ENCODE measurements around the gene S100P. TPM values are rescaled to one million over a fixed set of nuclear protein-coding genes. Genes with fewer than 3 reads are reported as not detected.

Gene S100P
- total and polyA plus RNA-seq, 2 of the 4 experiments (the other 2 are of a cell fraction), result not detected

- no peak overlapping the region for H2BK15ac ChIP-seq (ENCODE audit: low read depth, low read length)
- ChIA-PET POLR2A (ENCODE audit: unreplicated experiment) (no interaction called here), CTCF (no interaction called here)
- BruUV-seq (replicated peaks), result no TSS peak
- DNase-seq (peak; percentile 42), ATAC-seq (ENCODE audit: low read depth) (peak; percentile 36)
- H2BK5ac ChIP-seq (ENCODE audit: low read depth, low read length, poor library complexity, severe bottlenecking), result no peak overlapping the region
- 0 out of 2 replicates have a peak overlapping the region, but pooled peaks have one; percentile 22 for H3K4ac ChIP-seq (ENCODE audit: low read depth, low read length)
- no peak overlapping the region for H2BK120ac ChIP-seq (ENCODE audit: low read depth, low read length)
- H3K4me1 ChIP-seq (ENCODE audit: control insufficient read depth, insufficient read depth, low read length), result peaks cover 34% of the 10 kb centered on the region
- no peak overlapping the region for H2BK20ac ChIP-seq (ENCODE audit: low read depth, low read length)
- peaks cover 16% of the 10 kb centered on the region; the same call in 1 of the 2 replicates for H3K9me1 ChIP-seq (ENCODE audit: insufficient read depth, low read length)
- H3K79me1 ChIP-seq (ENCODE audit: low read depth in 1 of 2, low read length in 2 of 2), result peaks cover 0 to 21% of the 10 kb centered on the region in 2 experiments; a peak in 2 of 4 replicates
- no peak overlapping the region for H3K23ac ChIP-seq (ENCODE audit: low read depth, low read length)
- H3K9me3 ChIP-seq (ENCODE audit: control insufficient read depth, insufficient read depth, low read length), result no peaks in the 10 kb centered on the region
- no peak overlapping the region for H2AK9ac ChIP-seq (replicated peaks; ENCODE audit: low read depth, low read length, poor library complexity)
- H3K27me3 ChIP-seq (ENCODE audit: control insufficient read depth, insufficient read depth, low read length), result no peaks in the 10 kb centered on the region
- in situ Hi-C loops (cut with MboI; ENCODE audit: low sequenced_read_pairs) (no loop called here), dilution Hi-C loops (cut with HindIII; ENCODE audit: low sequenced_read_pairs, unreplicated experiment) (no loop called here), intact Hi-C loops (cut with micrococcal nuclease) (loop anchor here (2.0 kb wide), 1 partner anchor 16 kb away; the partner anchor contains the start of gene MRFAP1L1)
- peak overlapping the region; percentile 23; the same call in 1 of the 2 replicates for H4K5ac ChIP-seq (ENCODE audit: low read depth, low read length)
- no peak overlapping the region for H3K9ac ChIP-seq (ENCODE audit: low read depth, low read length)
- H4K20me1 ChIP-seq (ENCODE audit: insufficient read depth, low read length), result no peaks in the 10 kb centered on the region; the same call in 1 of the 2 replicates
- H3K56ac ChIP-seq (ENCODE audit: extremely low read depth, insufficient read depth, low read length), result no peak overlapping the region
- TF ChIP-seq RAD21 (IDR thresholded peaks at IDR 0.05; ENCODE audit: low read length) (no peak), MAFK (IDR thresholded peaks at IDR 0.05; ENCODE audit: low read depth, low read length) (no peak)
- no peak overlapping the region for H3K4me3 ChIP-seq (ENCODE audit: insufficient read depth, low read depth, low read length)
- no peak overlapping the region for H4K91ac ChIP-seq (ENCODE audit: insufficient read depth, low read depth, low read length)
- H3K4me2 ChIP-seq (ENCODE audit: low read depth, low read length), result no peak overlapping the region
- no CpG with 5 or more reads among the region's 3 CpGs for WGBS, 2 experiments (ENCODE audit: extremely low coverage in 2 of 2, insufficient read length in 1 of 2)
- no peak overlapping the region for H2AFZ ChIP-seq (replicated peaks; ENCODE audit: low read length, poor library complexity)
- no peak overlapping the region for H3K14ac ChIP-seq (replicated peaks; ENCODE audit: low read depth, low read length)
- no peaks in the 10 kb centered on the region for H3K36me3 ChIP-seq (ENCODE audit: control insufficient read depth, insufficient read depth, low read length)
- H3K27ac ChIP-seq (ENCODE audit: insufficient read depth, low read length), result peak overlapping the region; percentile 18; the same call in 1 of the 2 replicates
- H3K18ac ChIP-seq (ENCODE audit: low read depth, low read length), result no peak overlapping the region; the same call in 1 of the 2 replicates
- no peak overlapping the region for H2AK5ac ChIP-seq (ENCODE audit: low read depth, low read length)
- H4K8ac ChIP-seq (ENCODE audit: low read depth in 2 of 2, low read length in 2 of 2), result no peak overlapping the region
Observed at GRCh38 chr4:6692806-6693205, 872 bp upstream of the S100P start.
